ENCODE results near the gene NPHS1.

Gene NPHS1

GRCh38 chr19:35776102-35776788 lies 76.1 kb downstream of the NPHS1 start:
- H3K36me3 ChIP-seq (ENCODE audit: control insufficient read depth, insufficient read depth, low read length), result no peaks in the 10 kb centered on the region
- no peaks in the 10 kb centered on the region for H3K27me3 ChIP-seq (ENCODE audit: control insufficient read depth, insufficient read depth, low read length)
- no peaks in the 10 kb centered on the region for H3K4me1 ChIP-seq (ENCODE audit: control insufficient read depth, insufficient read depth, low read length)
- no peaks in the 10 kb centered on the region for H3K9me3 ChIP-seq (ENCODE audit: control insufficient read depth, low read length)
- peak overlapping the region; percentile 9 for H3K4me3 ChIP-seq (ENCODE audit: low read length)
- peak overlapping the region; percentile 12 for H3K9ac ChIP-seq (ENCODE audit: low read length)

Data from mucosa of stomach (tissue), 1 donor.